MM.1S (cell line): ENCODE measurements around the gene NOS3.

Experiments
- DNase-seq: peaks from one replicate; pipeline ENCODE4 v3.0.0-alpha.2; 2015
- H2AFZ ChIP-seq: fragments of 300-600 bp; sonication (generic); 2 replicates; pipeline ENCODE4 v1.6.0; 2016; ENCODE audit warnings: antibody characterized with exemption, low read length
- H3F3A ChIP-seq: fragments of 300-600 bp; sonication (generic); 2 replicates; pipeline ENCODE4 v1.6.1; 2016; ENCODE audit warnings: mild to moderate bottlenecking, antibody characterized with exemption, low read length, moderate library complexity, mixed read lengths; ENCODE audit not compliant: insufficient read depth
- H3K27ac ChIP-seq: fragments of 300-600 bp; sonication (generic); 2 replicates; pipeline ENCODE4 v1.5.1; 2016; ENCODE audit warnings: mild to moderate bottlenecking, low read length
- H3K27me3 ChIP-seq: fragments of 300-600 bp; sonication (generic); replicated peaks from 2 replicates; pipeline ENCODE4 v1.6.0; 2016; ENCODE audit warnings: low read length; ENCODE audit not compliant: insufficient read depth
- H3K36me3 ChIP-seq: fragments of 300-600 bp; sonication (generic); replicated peaks from 2 replicates; pipeline ENCODE4 v1.6.1; 2016; ENCODE audit warnings: mild to moderate bottlenecking, low read length, mixed read lengths; ENCODE audit not compliant: insufficient read depth
- H3K4me1 ChIP-seq: fragments of 300-600 bp; sonication (generic); 2 replicates; pipeline ENCODE4 v1.6.1; 2016; ENCODE audit warnings: low read length, mixed read lengths
- H3K4me2 ChIP-seq: fragments of 300-600 bp; sonication (generic); 2 replicates; pipeline ENCODE4 v1.6.0; 2016; ENCODE audit warnings: low read depth, low read length
- H3K4me3 ChIP-seq: fragments of 300-600 bp; sonication (generic); 2 replicates; pipeline ENCODE4 v1.5.1; 2016; ENCODE audit warnings: low read length, mixed read lengths
- H3K79me2 ChIP-seq: fragments of 300-600 bp; sonication (generic); 2 replicates; pipeline ENCODE4 v1.6.1; 2016; ENCODE audit warnings: mixed run types, low read length, mixed read lengths
- H3K9ac ChIP-seq: fragments of 300-600 bp; sonication (generic); 2 replicates; pipeline ENCODE4 v1.6.1; 2016; ENCODE audit warnings: low read length, mixed read lengths
- H3K9me2 ChIP-seq: fragments of 300-600 bp; sonication (generic); replicated peaks from 2 replicates; pipeline ENCODE4 v1.6.1; 2016; ENCODE audit warnings: mild to moderate bottlenecking, low read length, mixed read lengths; ENCODE audit not compliant: insufficient read depth
- H3K9me3 ChIP-seq: fragments of 300-600 bp; sonication (generic); replicated peaks from 2 replicates; pipeline ENCODE4 v1.6.1; 2016; ENCODE audit warnings: mild to moderate bottlenecking, low read length, mixed read lengths; ENCODE audit not compliant: insufficient read depth
- H4K20me1 ChIP-seq: fragments of 300-600 bp; sonication (generic); 2 replicates; pipeline ENCODE4 v1.6.1; 2016; ENCODE audit warnings: mild to moderate bottlenecking, low read length, moderate library complexity, mixed read lengths; ENCODE audit not compliant: insufficient read depth
- EZH2 ChIP-seq: fragments of 300-600 bp; sonication (generic); optimal IDR thresholded peaks from 2 replicates; pipeline ENCODE3; 2017; ENCODE audit warnings: low read depth, mild to moderate bottlenecking, antibody characterized with exemption, low read length, mixed read lengths
- EZH2phosphoT487 ChIP-seq: fragments of 300-600 bp; sonication (generic); IDR thresholded peaks from 2 replicates; pipeline ENCODE4 v1.6.1; 2018; ENCODE audit warnings: antibody characterized with exemption, low read length
- TF ChIP-seq, protein P1 (sequence below): fragments of 300-600 bp; sonication (generic); IDR thresholded peaks from 2 replicates; pipeline ENCODE4 v1.5.1; 2016; ENCODE audit warnings: antibody characterized with exemption, low read length, mixed read lengths

Gene NOS3

DNA sequence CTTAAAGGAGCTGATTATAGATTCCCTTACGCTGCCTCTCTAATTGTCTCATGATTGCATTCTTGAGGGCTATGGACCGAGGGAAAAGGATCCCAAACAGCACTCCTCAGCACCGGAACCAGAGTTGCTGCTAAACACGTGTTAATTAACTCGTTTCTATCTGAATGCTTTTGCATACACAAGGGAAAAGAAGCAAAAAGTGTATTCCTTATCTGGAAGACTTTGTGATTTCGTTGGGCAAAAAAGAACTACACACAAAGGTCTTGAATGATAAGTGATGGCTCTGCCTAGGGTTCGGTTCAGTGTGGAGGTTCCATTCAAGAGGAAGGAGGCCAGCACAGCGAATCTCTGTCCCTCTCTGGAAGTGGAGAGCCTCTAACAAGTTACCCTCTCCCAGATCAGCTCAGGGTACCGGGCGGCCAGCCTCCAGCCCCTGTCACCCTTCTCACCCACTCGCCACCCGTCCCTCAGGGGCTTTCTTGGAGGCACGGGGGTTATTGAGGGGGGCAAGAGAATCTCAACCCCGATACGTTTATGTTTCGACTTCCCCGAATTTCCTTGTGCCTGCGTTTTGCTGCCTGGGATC is 68.1 kb downstream of the NOS3 start:
- Histone ChIP-seq H3K4me3 (peak overlapping the region; percentile 87), H3K9ac (peak overlapping the region; percentile 66), H3K27me3 (no peaks in the 10 kb centered on the region), H3K4me2 (peak overlapping the region; percentile 98), H3K9me3 (no peaks in the 10 kb centered on the region), H3K9me2 (no peaks in the 10 kb centered on the region), H3K36me3 (no peaks in the 10 kb centered on the region), H3F3A (peaks cover 12% of the 10 kb centered on the region), H3K79me2 (peaks cover 36% of the 10 kb centered on the region), H3K4me1 (peaks cover 6% of the 10 kb centered on the region), H4K20me1 (no peaks in the 10 kb centered on the region), H3K27ac (peak overlapping the region; percentile 65; the same call in 1 of the 2 replicates), H2AFZ (peak overlapping the region; percentile 90)
- peak; percentile 29 for DNase-seq
- TF ChIP-seq EZH2 (no peak), EZH2phosphoT487 (no peak)
- TF ChIP-seq, protein P1, sequence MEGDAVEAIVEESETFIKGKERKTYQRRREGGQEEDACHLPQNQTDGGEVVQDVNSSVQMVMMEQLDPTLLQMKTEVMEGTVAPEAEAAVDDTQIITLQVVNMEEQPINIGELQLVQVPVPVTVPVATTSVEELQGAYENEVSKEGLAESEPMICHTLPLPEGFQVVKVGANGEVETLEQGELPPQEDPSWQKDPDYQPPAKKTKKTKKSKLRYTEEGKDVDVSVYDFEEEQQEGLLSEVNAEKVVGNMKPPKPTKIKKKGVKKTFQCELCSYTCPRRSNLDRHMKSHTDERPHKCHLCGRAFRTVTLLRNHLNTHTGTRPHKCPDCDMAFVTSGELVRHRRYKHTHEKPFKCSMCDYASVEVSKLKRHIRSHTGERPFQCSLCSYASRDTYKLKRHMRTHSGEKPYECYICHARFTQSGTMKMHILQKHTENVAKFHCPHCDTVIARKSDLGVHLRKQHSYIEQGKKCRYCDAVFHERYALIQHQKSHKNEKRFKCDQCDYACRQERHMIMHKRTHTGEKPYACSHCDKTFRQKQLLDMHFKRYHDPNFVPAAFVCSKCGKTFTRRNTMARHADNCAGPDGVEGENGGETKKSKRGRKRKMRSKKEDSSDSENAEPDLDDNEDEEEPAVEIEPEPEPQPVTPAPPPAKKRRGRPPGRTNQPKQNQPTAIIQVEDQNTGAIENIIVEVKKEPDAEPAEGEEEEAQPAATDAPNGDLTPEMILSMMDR, result no peak

- Histone ChIP-seq H3K4me3 (peak within 1 kb of the TSS; percentile 87), H3K27ac (peak within 1 kb of the TSS; percentile 65; the same call in 1 of the 2 replicates), H3F3A (peaks cover 12% of the 10 kb centered on the region), H3K9me2 (no peaks in the 10 kb centered on the region), H2AFZ (peak within 1 kb of the TSS; percentile 90), H3K9me3 (no peaks in the 10 kb centered on the region), H3K36me3 (no peaks in the 10 kb centered on the region), H3K4me2 (peak within 1 kb of the TSS; percentile 98), H4K20me1 (no peaks in the 10 kb centered on the region), H3K79me2 (peaks cover 36% of the 10 kb centered on the region), H3K9ac (peak within 1 kb of the TSS; percentile 66), H3K4me1 (peaks cover 6% of the 10 kb centered on the region), H3K27me3 (no peaks in the 10 kb centered on the region)
- TF ChIP-seq EZH2, result no peak
- TF ChIP-seq, protein P1, result peak; percentile 68
- TF ChIP-seq EZH2phosphoT487, result no peak
- DNase-seq, result peak; percentile 85
Observed at GRCh38 chr7:151059367-151060112, 68.7 kb downstream of the NOS3 start, which contains the start of gene SLC4A2. TSS of gene SLC4A2 (plus strand) at chr7:151059589. CDS start at chr7:151061988, 2,399 bp downstream.

DNA sequence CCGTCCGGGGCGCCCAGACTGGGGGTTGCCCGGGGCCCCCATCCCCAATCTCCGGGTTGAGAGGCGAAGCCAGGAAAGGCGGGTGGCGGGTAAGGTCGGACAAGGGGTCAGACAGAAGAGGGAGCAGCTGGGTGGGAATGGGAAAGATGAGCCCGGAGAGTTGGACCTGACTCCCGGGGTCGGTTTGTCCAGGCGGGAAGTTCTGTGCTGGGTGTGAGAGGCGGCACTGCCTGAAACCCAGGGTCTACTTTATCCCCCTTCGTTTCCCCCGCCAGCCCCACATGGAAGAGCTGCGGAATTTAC is 69.2 kb downstream of the NOS3 start:
- Histone ChIP-seq H3K4me2 (peak overlapping the region; percentile 86), H3K4me3 (peak overlapping the region; percentile 87), H3K27me3 (no peaks in the 10 kb centered on the region), H3K27ac (no peak overlapping the region), H2AFZ (peak overlapping the region; percentile 88), H3F3A (peaks cover 12% of the 10 kb centered on the region), H3K4me1 (peaks cover 6% of the 10 kb centered on the region), H3K9me3 (no peaks in the 10 kb centered on the region), H3K79me2 (peaks cover 36% of the 10 kb centered on the region), H3K9me2 (no peaks in the 10 kb centered on the region), H3K9ac (peak overlapping the region; percentile 66; the same call in 1 of the 2 replicates), H4K20me1 (no peaks in the 10 kb centered on the region), H3K36me3 (no peaks in the 10 kb centered on the region)
- no peak for TF ChIP-seq EZH2
- TF ChIP-seq, protein P1, result no peak
- DNase-seq, result no peak
